Coronary artery (tissue), 2 donors: ENCODE results near the gene INPP5K.
"Not testable (repeated sequence)": the region's sequence is repeated elsewhere in the genome, so short reads cannot be mapped to it uniquely, and the experiment has no call there.

ENCODE experiments used
- DNase-seq: peaks from one replicate; pipeline ENCODE4 v3.0.0-alpha.2; 2017; ENCODE audit warnings: low spot score
- H3K27ac ChIP-seq, 2 donors: fragments of 200-600 bp; sonication (generic); one replicate each; pipeline ENCODE4 v1.5.1; 2016 to 2019
- H3K4me3 ChIP-seq: fragments of 200-600 bp; sonication (generic); 2 replicates; pipeline ENCODE4 v1.5.1; 2016; ENCODE audit warnings: mild to moderate bottlenecking, moderate library complexity
- TF ChIP-seq, protein P1 (sequence below): fragments of 200-600 bp; sonication (generic); IDR thresholded peaks from one replicate; pipeline ENCODE4 v1.5.1; 2019; ENCODE audit warnings: antibody characterized with exemption

Gene INPP5K

DNA sequence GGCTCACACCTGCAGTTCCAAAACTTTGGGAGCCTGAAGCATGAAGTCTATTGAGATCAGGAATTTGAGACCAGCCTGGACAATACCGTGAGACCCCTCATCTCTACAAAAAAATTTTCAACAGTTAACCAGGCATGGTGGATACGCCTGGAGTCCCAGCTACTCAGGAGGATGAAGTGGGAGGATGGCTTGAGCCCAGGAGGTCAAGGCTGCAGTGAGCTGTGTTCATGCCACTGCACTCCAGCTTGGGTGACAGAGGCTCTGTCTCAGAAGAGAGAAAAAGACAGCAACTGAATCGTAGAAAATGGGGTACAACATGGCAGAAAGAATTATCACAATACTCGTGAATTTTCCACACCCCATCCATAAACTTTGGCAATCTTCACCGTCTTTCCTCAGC, 63.6 kb downstream of the INPP5K start:
- no peak overlapping the region for H3K4me3 ChIP-seq
- TF ChIP-seq, protein P1, sequence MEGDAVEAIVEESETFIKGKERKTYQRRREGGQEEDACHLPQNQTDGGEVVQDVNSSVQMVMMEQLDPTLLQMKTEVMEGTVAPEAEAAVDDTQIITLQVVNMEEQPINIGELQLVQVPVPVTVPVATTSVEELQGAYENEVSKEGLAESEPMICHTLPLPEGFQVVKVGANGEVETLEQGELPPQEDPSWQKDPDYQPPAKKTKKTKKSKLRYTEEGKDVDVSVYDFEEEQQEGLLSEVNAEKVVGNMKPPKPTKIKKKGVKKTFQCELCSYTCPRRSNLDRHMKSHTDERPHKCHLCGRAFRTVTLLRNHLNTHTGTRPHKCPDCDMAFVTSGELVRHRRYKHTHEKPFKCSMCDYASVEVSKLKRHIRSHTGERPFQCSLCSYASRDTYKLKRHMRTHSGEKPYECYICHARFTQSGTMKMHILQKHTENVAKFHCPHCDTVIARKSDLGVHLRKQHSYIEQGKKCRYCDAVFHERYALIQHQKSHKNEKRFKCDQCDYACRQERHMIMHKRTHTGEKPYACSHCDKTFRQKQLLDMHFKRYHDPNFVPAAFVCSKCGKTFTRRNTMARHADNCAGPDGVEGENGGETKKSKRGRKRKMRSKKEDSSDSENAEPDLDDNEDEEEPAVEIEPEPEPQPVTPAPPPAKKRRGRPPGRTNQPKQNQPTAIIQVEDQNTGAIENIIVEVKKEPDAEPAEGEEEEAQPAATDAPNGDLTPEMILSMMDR, result no peak
- H3K27ac ChIP-seq, result no peak overlapping the region
- DNase-seq, result no peak

DNA sequence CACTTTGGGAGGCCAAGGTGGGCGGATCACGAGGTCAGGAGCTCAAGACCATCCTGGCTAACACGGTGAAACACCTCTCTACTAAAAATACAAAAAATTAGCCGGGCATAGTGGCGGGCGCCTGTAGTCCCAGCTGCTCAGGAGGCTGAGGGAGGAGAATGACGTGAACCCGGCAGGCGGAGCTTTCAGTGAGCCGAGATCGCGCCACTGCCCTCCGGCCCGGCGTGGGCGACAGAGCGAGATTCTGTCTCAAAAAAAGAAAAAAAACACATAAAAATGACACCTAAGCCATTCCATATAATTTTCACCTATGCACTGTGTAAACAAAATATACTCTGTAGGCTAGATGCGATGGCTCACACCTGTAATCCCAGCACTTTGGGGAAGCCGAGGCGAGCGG, 66.2 kb downstream of the INPP5K start:
- H3K4me3 ChIP-seq, DNase-seq: not testable (repeated sequence)

DNA sequence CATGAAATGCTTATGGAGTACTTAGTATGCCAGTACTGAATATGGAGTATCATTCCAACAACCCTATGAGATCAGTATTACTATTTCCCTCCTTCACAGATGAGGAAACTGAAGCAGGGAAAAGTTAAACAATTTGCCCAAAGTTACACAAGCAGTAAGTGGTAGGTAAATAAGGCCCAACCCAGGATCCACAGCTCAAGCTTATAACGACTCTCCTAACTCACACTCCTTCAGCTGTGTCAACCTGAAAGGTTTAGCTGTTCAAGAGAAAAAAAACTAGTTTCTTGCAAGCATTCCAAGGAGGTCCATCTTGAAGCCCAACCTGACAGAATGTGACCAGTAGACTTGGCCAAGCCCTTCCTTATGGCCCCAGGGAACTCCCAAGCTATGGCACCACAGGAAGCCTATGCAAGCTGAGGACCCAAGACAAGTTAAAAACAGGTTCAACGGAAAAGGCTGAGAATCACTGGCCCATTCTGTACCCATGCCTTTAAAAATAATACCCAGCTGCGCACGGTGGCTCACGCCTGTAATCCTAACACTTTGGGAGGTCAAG, 66.9 kb downstream of the INPP5K start:
- no peak for DNase-seq
- H3K4me3 ChIP-seq, result no peak overlapping the region
- TF ChIP-seq, protein P1, result no peak
- H3K27ac ChIP-seq, result no peak overlapping the region

More for the DNA sequence above, 66.2 kb downstream of the INPP5K start:
- H3K27ac ChIP-seq, result not testable (repeated sequence)

DNA sequence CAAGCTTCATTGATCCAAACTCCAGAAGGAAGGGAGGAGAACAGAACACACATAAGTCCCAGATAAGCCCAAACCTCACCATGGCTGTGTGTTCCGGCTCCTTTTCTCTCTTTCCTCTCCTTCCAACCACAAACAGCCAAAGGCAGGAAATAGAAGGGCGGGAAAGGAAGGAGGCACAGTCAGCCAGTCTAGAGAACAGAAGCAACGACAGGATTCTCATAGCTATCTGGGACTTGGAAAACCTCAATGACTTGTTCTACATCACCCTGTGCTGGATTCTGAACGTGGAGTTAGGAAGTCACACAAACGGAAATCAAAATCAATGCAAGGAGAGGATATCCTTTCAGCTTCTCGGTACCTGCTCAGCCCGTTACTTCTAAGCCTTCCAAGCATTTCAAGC, 69.4 kb downstream of the INPP5K start:
- H3K27ac ChIP-seq, result no peak overlapping the region
- TF ChIP-seq, protein P1, result no peak
- DNase-seq, result no peak
- H3K4me3 ChIP-seq, result no peak overlapping the region

DNA sequence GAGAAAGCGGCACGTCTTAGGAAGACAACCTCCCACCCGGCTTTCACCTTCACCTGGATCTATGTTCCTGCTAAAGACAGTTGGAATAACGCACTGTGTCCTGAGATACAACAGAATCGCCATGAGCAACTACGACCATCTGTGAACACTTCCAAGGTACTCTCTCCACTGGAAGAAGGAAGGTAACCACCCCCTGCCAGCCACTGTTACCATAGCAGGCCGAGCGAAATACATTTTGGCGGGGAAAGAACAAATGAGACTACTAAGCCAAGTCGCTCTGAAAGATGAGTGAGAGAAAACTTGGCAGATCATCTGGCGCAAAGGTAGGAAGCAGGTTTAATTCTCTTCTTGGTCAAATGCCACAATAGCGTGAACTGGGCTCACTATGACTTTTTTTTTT, 70.2 kb downstream of the INPP5K start:
- H3K27ac ChIP-seq, result no peak overlapping the region
- no peak for DNase-seq
- TF ChIP-seq, protein P1, result no peak
- no peak overlapping the region for H3K4me3 ChIP-seq

DNA sequence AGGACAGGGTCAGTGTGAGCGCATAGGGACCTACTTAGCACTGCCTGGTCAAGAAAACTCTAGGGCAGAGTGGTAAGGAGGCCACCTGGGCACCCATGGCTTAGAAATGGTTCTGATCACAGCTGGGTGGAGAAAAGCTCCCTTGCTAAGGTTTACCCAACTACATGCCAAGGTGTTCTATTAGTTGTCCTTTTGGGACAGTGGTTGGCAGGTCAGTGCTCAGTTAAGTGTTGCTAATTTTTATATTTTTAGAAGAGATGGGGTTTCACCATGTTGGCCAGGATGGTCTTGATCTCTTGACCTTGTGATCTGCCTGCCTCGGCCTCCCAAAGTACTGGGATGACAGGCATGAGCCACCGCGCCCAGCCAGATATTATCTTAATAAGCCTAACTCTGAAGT, 70.7 kb downstream of the INPP5K start:
- not testable (repeated sequence) for H3K4me3 ChIP-seq, H3K27ac ChIP-seq, DNase-seq
